HepG2 (cell line): ENCODE measurements around the gene EZH1.

ENCODE experiments used
- CC2D1A ChIP-seq: sonication (generic); formaldehyde crosslinking; IDR thresholded peaks from 2 replicates; pipeline ENCODE4 v1.8.1; 2023; ENCODE audit warnings: mild to moderate bottlenecking, missing genetic modification reagents
- KDM4B ChIP-seq: sonication (generic); formaldehyde crosslinking; IDR thresholded peaks from 2 replicates; pipeline ENCODE4 v1.4.0; 2020; ENCODE audit warnings: missing genetic modification reagents
- NR1H2 ChIP-seq: sonication (generic); formaldehyde crosslinking; IDR thresholded peaks from 2 replicates; pipeline ENCODE4 v1.8.1; 2022; ENCODE audit warnings: low read depth, missing genetic modification reagents, borderline replicate concordance
- NR3C1 ChIP-seq: sonication (generic); formaldehyde crosslinking; IDR thresholded peaks from 2 replicates; pipeline ENCODE4 v1.4.0; 2020; ENCODE audit warnings: missing genetic modification reagents
- POLR2AphosphoS2 ChIP-seq: IDR thresholded peaks from 2 replicates; pipeline ENCODE4 v1.6.1; 2011; ENCODE audit warnings: low read depth, low read length, improper control_type of control experiment
- RELA ChIP-seq: sonication (generic); formaldehyde crosslinking; IDR thresholded peaks from 2 replicates; pipeline ENCODE4 v1.4.0; 2020; ENCODE audit warnings: missing genetic modification reagents
- ZNF251 ChIP-seq: sonication (generic); formaldehyde crosslinking; IDR thresholded peaks from 2 replicates; pipeline ENCODE4 v1.9.0; 2021; ENCODE audit warnings: mild to moderate bottlenecking, missing genetic modification reagents
- ZNF33A ChIP-seq: sonication (generic); formaldehyde crosslinking; IDR thresholded peaks from 2 replicates; pipeline ENCODE4 v1.5.1; 2020; ENCODE audit warnings: missing genetic modification reagents, mild to moderate bottlenecking, moderate library complexity, borderline replicate concordance
- ZNF354B ChIP-seq: sonication (generic); formaldehyde crosslinking; IDR thresholded peaks from 2 replicates; pipeline ENCODE4 v1.8.0; 2022; ENCODE audit warnings: mild to moderate bottlenecking, missing genetic modification reagents
- ZNF557 ChIP-seq: sonication (generic); formaldehyde crosslinking; IDR thresholded peaks from 2 replicates; pipeline ENCODE4 v1.4.0; 2020; ENCODE audit warnings: missing genetic modification reagents
- TF ChIP-seq, protein P1 (sequence below): sonication (generic); formaldehyde crosslinking; IDR thresholded peaks from 2 replicates; pipeline ENCODE4 v1.8.1; 2022; ENCODE audit warnings: mild to moderate bottlenecking, missing genetic modification reagents
- TF ChIP-seq, protein P2 (sequence below): sonication (generic); formaldehyde crosslinking; IDR thresholded peaks from 2 replicates; pipeline ENCODE4 v1.5.0; 2020; ENCODE audit warnings: mild to moderate bottlenecking, missing genetic modification reagents, moderate library complexity
- TF ChIP-seq, protein P3 (sequence below): sonication (generic); formaldehyde crosslinking; IDR thresholded peaks from 2 replicates; pipeline ENCODE4 v1.8.0; 2022; ENCODE audit warnings: mild to moderate bottlenecking, missing genetic modification reagents

DNA sequence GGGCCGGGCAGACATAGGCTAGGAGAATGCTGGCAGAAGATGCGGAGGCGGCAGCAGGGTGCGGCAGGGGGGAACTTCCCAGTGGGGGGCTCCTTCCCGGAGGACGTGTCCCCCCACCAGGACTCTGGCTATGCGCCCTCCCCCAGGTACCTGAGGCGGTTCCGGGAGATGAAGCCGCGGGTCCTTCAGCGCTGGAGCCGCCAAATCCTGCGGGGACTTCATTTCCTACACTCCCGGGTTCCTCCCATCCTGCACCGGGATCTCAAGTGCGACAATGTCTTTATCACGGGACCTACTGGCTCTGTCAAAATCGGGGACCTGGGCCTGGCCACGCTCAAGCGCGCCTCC, 38.9 kb upstream of the EZH1 start:
- no peak for TF ChIP-seq KDM4B (CRISPR knock-in tag)
- TF ChIP-seq, protein P1, sequence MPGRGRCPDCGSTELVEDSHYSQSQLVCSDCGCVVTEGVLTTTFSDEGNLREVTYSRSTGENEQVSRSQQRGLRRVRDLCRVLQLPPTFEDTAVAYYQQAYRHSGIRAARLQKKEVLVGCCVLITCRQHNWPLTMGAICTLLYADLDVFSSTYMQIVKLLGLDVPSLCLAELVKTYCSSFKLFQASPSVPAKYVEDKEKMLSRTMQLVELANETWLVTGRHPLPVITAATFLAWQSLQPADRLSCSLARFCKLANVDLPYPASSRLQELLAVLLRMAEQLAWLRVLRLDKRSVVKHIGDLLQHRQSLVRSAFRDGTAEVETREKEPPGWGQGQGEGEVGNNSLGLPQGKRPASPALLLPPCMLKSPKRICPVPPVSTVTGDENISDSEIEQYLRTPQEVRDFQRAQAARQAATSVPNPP, result no peak
- TF ChIP-seq ZNF33A, result no peak
- TF ChIP-seq, protein P2, sequence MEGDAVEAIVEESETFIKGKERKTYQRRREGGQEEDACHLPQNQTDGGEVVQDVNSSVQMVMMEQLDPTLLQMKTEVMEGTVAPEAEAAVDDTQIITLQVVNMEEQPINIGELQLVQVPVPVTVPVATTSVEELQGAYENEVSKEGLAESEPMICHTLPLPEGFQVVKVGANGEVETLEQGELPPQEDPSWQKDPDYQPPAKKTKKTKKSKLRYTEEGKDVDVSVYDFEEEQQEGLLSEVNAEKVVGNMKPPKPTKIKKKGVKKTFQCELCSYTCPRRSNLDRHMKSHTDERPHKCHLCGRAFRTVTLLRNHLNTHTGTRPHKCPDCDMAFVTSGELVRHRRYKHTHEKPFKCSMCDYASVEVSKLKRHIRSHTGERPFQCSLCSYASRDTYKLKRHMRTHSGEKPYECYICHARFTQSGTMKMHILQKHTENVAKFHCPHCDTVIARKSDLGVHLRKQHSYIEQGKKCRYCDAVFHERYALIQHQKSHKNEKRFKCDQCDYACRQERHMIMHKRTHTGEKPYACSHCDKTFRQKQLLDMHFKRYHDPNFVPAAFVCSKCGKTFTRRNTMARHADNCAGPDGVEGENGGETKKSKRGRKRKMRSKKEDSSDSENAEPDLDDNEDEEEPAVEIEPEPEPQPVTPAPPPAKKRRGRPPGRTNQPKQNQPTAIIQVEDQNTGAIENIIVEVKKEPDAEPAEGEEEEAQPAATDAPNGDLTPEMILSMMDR (CRISPR knock-in tag), result no peak
- no peak for TF ChIP-seq ZNF557 (CRISPR knock-in tag)
- TF ChIP-seq POLR2AphosphoS2, result no peak
- no peak for TF ChIP-seq RELA
- no peak for TF ChIP-seq NR1H2 (CRISPR knock-in tag)
- TF ChIP-seq CC2D1A (CRISPR knock-in tag), result no peak
- TF ChIP-seq, protein P3, sequence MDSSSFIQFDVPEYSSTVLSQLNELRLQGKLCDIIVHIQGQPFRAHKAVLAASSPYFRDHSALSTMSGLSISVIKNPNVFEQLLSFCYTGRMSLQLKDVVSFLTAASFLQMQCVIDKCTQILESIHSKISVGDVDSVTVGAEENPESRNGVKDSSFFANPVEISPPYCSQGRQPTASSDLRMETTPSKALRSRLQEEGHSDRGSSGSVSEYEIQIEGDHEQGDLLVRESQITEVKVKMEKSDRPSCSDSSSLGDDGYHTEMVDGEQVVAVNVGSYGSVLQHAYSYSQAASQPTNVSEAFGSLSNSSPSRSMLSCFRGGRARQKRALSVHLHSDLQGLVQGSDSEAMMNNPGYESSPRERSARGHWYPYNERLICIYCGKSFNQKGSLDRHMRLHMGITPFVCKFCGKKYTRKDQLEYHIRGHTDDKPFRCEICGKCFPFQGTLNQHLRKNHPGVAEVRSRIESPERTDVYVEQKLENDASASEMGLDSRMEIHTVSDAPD (CRISPR knock-in tag), result no peak
- TF ChIP-seq ZNF354B, result no peak
- TF ChIP-seq ZNF251 (CRISPR knock-in tag), result no peak
- TF ChIP-seq NR3C1 (CRISPR knock-in tag), result no peak
